Measurements from ENCODE around the gene MCM3AP.

The MCM3AP gene

GRCh38 chr21:46297338-46298271 lies 12.2 kb upstream of the MCM3AP start:
- no peak for DNase-seq

GRCh38 chr21:46295996-46296752 lies 10.8 kb upstream of the MCM3AP start:
- Histone ChIP-seq H3K27me3 (ENCODE audit: insufficient read depth, low read length, poor library complexity) (no peaks in the 10 kb centered on the region), H2AFZ (ENCODE audit: low read depth, low read length) (no peak overlapping the region), H3K4me1 (ENCODE audit: insufficient read depth, low read length) (no peaks in the 10 kb centered on the region), H3K4me3 (ENCODE audit: low read depth in 1 of 2, low read length in 2 of 2) (no peak overlapping the region), H3K9ac (ENCODE audit: low read depth, low read length) (no peak overlapping the region), H3K79me2 (ENCODE audit: insufficient read depth, low read length) (no peaks in the 10 kb centered on the region), H3K36me3 (ENCODE audit: insufficient read depth, low read length) (peaks cover 33% of the 10 kb centered on the region), H3K9me3 (ENCODE audit: insufficient read depth, low read length, severe bottlenecking) (no peaks in the 10 kb centered on the region), H3K4me2 (ENCODE audit: insufficient read depth, low read length) (no peak overlapping the region), H3K27ac (ENCODE audit: low read length) (no peak overlapping the region), H4K20me1 (ENCODE audit: insufficient read depth, low read length) (no peaks in the 10 kb centered on the region)
- ATAC-seq (ENCODE audit: insufficient read depth, low read depth) (peak; percentile 27; the same call in 1 of the 3 replicates), DNase-seq (no peak)
- no peak for TF ChIP-seq CTCF (IDR thresholded peaks at IDR 0.05; ENCODE audit: borderline replicate concordance, extremely low read depth, low read length, poor library complexity, severe bottlenecking)
- TF ChIP-seq EZH2 (IDR thresholded peaks at IDR 0.05; ENCODE audit: borderline replicate concordance, low read depth, low read length, severe bottlenecking) = no peak

More at GRCh38 chr21:46297338-46298271, 12.2 kb upstream of the MCM3AP start:
- no peaks in the 10 kb centered on the region for H3K27me3 ChIP-seq (ENCODE audit: insufficient read depth, low read length, poor library complexity)
- H3K27ac ChIP-seq (ENCODE audit: low read length) = no peak overlapping the region
- TF ChIP-seq CTCF (IDR thresholded peaks at IDR 0.05; ENCODE audit: borderline replicate concordance, extremely low read depth, low read length, poor library complexity, severe bottlenecking) = no peak
- TF ChIP-seq EZH2 (IDR thresholded peaks at IDR 0.05; ENCODE audit: borderline replicate concordance, low read depth, low read length, severe bottlenecking) = no peak
- no peak overlapping the region for H2AFZ ChIP-seq (ENCODE audit: low read depth, low read length)
- H3K79me2 ChIP-seq (ENCODE audit: insufficient read depth, low read length) = no peaks in the 10 kb centered on the region
- peaks cover 35% of the 10 kb centered on the region for H3K36me3 ChIP-seq (ENCODE audit: insufficient read depth, low read length)
- no peak overlapping the region for H3K4me3 ChIP-seq (ENCODE audit: low read depth in 1 of 2, low read length in 2 of 2)
- no peaks in the 10 kb centered on the region for H3K4me1 ChIP-seq (ENCODE audit: insufficient read depth, low read length)
- H4K20me1 ChIP-seq (ENCODE audit: insufficient read depth, low read length) = peaks cover 8% of the 10 kb centered on the region; the same call in 1 of the 2 replicates
- no peak overlapping the region for H3K4me2 ChIP-seq (ENCODE audit: insufficient read depth, low read length)
- no peak overlapping the region for H3K9ac ChIP-seq (ENCODE audit: low read depth, low read length)
- ATAC-seq (ENCODE audit: insufficient read depth, low read depth) = 0 out of 3 replicates have a peak, but pooled peaks have one; percentile 13
- H3K9me3 ChIP-seq (ENCODE audit: insufficient read depth, low read length, severe bottlenecking) = no peaks in the 10 kb centered on the region

- Histone ChIP-seq H3K27me3 (ENCODE audit: insufficient read depth, low read length, poor library complexity) (no peaks in the 10 kb centered on the region), H3K79me2 (ENCODE audit: insufficient read depth, low read length) (no peaks in the 10 kb centered on the region), H3K9ac (ENCODE audit: low read depth, low read length) (no peak overlapping the region), H3K9me3 (ENCODE audit: insufficient read depth, low read length, severe bottlenecking) (no peaks in the 10 kb centered on the region), H3K4me3 (ENCODE audit: low read depth in 1 of 2, low read length in 2 of 2) (no peak overlapping the region), H3K27ac (ENCODE audit: low read length) (no peak overlapping the region), H3K4me2 (ENCODE audit: insufficient read depth, low read length) (no peak overlapping the region), H4K20me1 (ENCODE audit: insufficient read depth, low read length) (no peaks in the 10 kb centered on the region), H3K4me1 (ENCODE audit: insufficient read depth, low read length) (no peaks in the 10 kb centered on the region), H3K36me3 (ENCODE audit: insufficient read depth, low read length) (peaks cover 25% of the 10 kb centered on the region), H2AFZ (ENCODE audit: low read depth, low read length) (no peak overlapping the region)
- ATAC-seq (ENCODE audit: insufficient read depth, low read depth) (peak; percentile 44), DNase-seq (peak; percentile 30)
- TF ChIP-seq EZH2 (IDR thresholded peaks at IDR 0.05; ENCODE audit: borderline replicate concordance, low read depth, low read length, severe bottlenecking) = no peak
These were observed 9.9 kb upstream of the MCM3AP start for GRCh38 chr21:46295177-46295770.
